ENCODE results near the gene AKR7A3. TPM values are rescaled to one million over a fixed set of nuclear protein-coding genes. Genes with fewer than 3 reads are reported as not detected.

The AKR7A3 gene
- total and polyA plus RNA-seq, 10 of the 15 experiments (the other 5 are each of a cell fraction or from before 2014, with no cell fraction given): 0.10 to 1.1 (median 0.25) TPM; not detected in 2

DNA sequence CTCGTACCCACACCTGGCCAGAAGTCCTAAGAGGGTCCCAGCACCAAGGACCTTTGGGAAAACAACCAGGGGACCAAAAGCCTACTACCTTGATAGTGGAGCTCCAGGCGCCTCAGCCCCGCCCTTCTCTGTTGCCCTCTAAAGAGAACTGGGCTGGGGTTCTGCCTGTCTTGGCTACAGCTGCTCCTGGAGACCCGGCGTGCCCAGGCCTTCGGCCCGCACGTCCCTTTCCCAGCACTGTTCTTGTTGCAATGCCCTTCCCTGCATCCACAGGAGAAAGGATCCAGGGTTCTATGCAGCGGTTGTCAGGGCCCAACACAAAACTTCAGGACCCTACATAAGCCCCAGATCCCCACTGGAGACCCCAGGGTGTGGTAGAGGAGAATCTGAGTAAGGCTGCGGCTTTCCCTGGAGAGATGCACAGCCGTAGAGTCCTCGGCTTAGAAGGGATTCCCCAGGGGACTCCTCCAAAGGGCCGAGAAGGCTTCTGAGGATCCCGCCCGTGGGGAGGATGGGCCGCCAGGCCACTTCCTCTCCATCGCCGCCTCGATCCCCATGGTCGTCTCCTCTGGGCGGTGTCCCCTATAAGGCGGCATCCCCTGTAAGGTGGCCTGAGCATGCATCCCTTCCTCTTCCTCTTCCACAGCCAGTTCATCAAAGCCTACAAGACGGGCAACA, 35.6 kb upstream of the AKR7A3 start (continued):
- TF ChIP-seq, protein P1, sequence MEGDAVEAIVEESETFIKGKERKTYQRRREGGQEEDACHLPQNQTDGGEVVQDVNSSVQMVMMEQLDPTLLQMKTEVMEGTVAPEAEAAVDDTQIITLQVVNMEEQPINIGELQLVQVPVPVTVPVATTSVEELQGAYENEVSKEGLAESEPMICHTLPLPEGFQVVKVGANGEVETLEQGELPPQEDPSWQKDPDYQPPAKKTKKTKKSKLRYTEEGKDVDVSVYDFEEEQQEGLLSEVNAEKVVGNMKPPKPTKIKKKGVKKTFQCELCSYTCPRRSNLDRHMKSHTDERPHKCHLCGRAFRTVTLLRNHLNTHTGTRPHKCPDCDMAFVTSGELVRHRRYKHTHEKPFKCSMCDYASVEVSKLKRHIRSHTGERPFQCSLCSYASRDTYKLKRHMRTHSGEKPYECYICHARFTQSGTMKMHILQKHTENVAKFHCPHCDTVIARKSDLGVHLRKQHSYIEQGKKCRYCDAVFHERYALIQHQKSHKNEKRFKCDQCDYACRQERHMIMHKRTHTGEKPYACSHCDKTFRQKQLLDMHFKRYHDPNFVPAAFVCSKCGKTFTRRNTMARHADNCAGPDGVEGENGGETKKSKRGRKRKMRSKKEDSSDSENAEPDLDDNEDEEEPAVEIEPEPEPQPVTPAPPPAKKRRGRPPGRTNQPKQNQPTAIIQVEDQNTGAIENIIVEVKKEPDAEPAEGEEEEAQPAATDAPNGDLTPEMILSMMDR (IDR thresholded peaks at IDR 0.05 in 2 of 3, conservative IDR thresholded peaks at IDR 0.05 in 1 of 3; ENCODE audit: control insufficient read depth in 2 of 3, extremely low read depth in 1 of 3, insufficient read depth in 1 of 3, low read depth in 3 of 3, low read length in 3 of 3): no peak
- TF ChIP-seq, protein P2, sequence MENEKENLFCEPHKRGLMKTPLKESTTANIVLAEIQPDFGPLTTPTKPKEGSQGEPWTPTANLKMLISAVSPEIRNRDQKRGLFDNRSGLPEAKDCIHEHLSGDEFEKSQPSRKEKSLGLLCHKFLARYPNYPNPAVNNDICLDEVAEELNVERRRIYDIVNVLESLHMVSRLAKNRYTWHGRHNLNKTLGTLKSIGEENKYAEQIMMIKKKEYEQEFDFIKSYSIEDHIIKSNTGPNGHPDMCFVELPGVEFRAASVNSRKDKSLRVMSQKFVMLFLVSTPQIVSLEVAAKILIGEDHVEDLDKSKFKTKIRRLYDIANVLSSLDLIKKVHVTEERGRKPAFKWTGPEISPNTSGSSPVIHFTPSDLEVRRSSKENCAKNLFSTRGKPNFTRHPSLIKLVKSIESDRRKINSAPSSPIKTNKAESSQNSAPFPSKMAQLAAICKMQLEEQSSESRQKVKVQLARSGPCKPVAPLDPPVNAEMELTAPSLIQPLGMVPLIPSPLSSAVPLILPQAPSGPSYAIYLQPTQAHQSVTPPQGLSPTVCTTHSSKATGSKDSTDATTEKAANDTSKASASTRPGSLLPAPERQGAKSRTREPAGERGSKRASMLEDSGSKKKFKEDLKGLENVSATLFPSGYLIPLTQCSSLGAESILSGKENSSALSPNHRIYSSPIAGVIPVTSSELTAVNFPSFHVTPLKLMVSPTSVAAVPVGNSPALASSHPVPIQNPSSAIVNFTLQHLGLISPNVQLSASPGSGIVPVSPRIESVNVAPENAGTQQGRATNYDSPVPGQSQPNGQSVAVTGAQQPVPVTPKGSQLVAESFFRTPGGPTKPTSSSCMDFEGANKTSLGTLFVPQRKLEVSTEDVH (IDR thresholded peaks at IDR 0.05; ENCODE audit: low read depth, partially characterized antibody): no peak
- no peak for TF ChIP-seq GABPA (IDR thresholded peaks at IDR 0.05; ENCODE audit: low read depth)

DNA sequence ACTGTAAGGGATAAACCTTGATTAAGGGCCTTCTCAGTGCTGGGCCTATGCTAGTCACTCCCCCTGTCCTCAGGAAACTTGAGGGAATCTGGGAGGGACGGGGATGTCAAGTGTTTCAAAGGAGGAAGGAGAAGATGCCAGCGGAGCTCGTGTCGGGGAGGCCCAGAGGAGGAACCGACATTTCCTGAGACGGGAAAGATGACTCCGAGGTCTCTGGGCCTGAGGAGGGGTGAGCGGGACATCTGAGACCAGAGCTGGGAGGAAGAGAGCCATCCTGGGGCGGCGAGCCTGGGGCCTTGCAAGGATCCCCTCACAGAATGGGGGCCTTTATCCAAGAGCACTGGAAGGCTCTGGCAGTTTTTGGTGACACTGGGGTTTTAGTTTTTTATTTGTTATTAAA, 33.9 kb upstream of the AKR7A3 start:
- H3K9ac ChIP-seq (ENCODE audit: control insufficient read depth, insufficient read depth, low read length): no peak overlapping the region
- in situ Hi-C loops (cut with MboI): no loop called here
- DNase-seq (ENCODE audit: low read depth, low spot score) (no peak), FAIRE-seq (no peak), ATAC-seq (no peak)
- TF ChIP-seq PML (IDR thresholded peaks at IDR 0.05; ENCODE audit: low read length) (no peak), JUND (IDR thresholded peaks at IDR 0.05; ENCODE audit: low read depth, low read length) (no peak), LARP7 (IDR thresholded peaks at IDR 0.05) (no peak), ZZZ3 (IDR thresholded peaks at IDR 0.05; ENCODE audit: control insufficient read depth, insufficient read length, low read depth) (no peak), SMC3 (IDR thresholded peaks at IDR 0.05; ENCODE audit: borderline replicate concordance, low read length) (no peak), ZNF622 (IDR thresholded peaks at IDR 0.05) (no peak), MEF2B (IDR thresholded peaks at IDR 0.05; ENCODE audit: partially characterized antibody, poor library complexity, severe bottlenecking) (no peak)
- TF ChIP-seq, protein P3, sequence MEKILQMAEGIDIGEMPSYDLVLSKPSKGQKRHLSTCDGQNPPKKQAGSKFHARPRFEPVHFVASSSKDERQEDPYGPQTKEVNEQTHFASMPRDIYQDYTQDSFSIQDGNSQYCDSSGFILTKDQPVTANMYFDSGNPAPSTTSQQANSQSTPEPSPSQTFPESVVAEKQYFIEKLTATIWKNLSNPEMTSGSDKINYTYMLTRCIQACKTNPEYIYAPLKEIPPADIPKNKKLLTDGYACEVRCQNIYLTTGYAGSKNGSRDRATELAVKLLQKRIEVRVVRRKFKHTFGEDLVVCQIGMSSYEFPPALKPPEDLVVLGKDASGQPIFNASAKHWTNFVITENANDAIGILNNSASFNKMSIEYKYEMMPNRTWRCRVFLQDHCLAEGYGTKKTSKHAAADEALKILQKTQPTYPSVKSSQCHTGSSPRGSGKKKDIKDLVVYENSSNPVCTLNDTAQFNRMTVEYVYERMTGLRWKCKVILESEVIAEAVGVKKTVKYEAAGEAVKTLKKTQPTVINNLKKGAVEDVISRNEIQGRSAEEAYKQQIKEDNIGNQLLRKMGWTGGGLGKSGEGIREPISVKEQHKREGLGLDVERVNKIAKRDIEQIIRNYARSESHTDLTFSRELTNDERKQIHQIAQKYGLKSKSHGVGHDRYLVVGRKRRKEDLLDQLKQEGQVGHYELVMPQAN (conservative IDR thresholded peaks at IDR 0.05): no peak
- no peaks in the 10 kb centered on the region for H3K9me3 ChIP-seq (replicated peaks; ENCODE audit: control insufficient read depth, insufficient read depth, low read length)
- CTCF ChIA-PET: interaction anchor here (0.6 kb wide), 1 partner anchor 58 kb away, joined by 3 read pairs; no protein-coding TSS in a partner anchor
- SMC1A ChIA-PET (ENCODE audit: uncharacterized antibody, unreplicated experiment): no interaction called here
- peaks cover 4 to 7% of the 10 kb centered on the region in 2 experiments; a peak in 3 of 4 replicates for H3K36me3 ChIP-seq (ENCODE audit: control insufficient read depth in 2 of 2, insufficient read depth in 2 of 2, low read length in 1 of 2)
- H3K79me2 ChIP-seq (ENCODE audit: control insufficient read depth, insufficient read depth, low read length): no peaks in the 10 kb centered on the region
- H2AFZ ChIP-seq (ENCODE audit: control insufficient read depth, low read depth, low read length): no peak overlapping the region
- H3K4me1 ChIP-seq (ENCODE audit: control insufficient read depth, insufficient read depth, low read length): no peaks in the 10 kb centered on the region; the same call in 1 of the 2 replicates
- no TSS peak for BruUV-seq (replicated peaks)
- RAD21 ChIA-PET (ENCODE audit: unreplicated experiment): no interaction called here
- H3K27ac ChIP-seq (ENCODE audit: control insufficient read depth, insufficient read depth): no peak overlapping the region
- POLR2A ChIA-PET: no interaction called here
- no peaks in the 10 kb centered on the region for H3K27me3 ChIP-seq (replicated peaks in 1 of 2; ENCODE audit: control insufficient read depth in 2 of 2, insufficient read depth in 2 of 2, low read length in 1 of 2)
- whole genome bisulfite sequencing (ENCODE audit: insufficient coverage, insufficient replicate concordance, low lambda C conversion rate, missing lambda C conversion rate): 95% methylated on average over 10 of the region's 10 CpGs
- intact Hi-C loops (cut with micrococcal nuclease; ENCODE audit: unreplicated experiment): no loop called here
- no peak overlapping the region for H3K4me2 ChIP-seq (ENCODE audit: control insufficient read depth, insufficient read depth)
- no peak overlapping the region for H3K4me3 ChIP-seq
- H4K20me1 ChIP-seq (ENCODE audit: control insufficient read depth, insufficient read depth): no peaks in the 10 kb centered on the region

All from GM12878 (cell line).